Measurements from ENCODE around the gene MAD1L1.

The MAD1L1 gene

GRCh38 chr7:1918063-1918645, 314.6 kb downstream of the MAD1L1 start:
- DNase-seq (ENCODE audit: low read depth in 1 of 2, low spot score in 1 of 2), result no peak

DNA sequence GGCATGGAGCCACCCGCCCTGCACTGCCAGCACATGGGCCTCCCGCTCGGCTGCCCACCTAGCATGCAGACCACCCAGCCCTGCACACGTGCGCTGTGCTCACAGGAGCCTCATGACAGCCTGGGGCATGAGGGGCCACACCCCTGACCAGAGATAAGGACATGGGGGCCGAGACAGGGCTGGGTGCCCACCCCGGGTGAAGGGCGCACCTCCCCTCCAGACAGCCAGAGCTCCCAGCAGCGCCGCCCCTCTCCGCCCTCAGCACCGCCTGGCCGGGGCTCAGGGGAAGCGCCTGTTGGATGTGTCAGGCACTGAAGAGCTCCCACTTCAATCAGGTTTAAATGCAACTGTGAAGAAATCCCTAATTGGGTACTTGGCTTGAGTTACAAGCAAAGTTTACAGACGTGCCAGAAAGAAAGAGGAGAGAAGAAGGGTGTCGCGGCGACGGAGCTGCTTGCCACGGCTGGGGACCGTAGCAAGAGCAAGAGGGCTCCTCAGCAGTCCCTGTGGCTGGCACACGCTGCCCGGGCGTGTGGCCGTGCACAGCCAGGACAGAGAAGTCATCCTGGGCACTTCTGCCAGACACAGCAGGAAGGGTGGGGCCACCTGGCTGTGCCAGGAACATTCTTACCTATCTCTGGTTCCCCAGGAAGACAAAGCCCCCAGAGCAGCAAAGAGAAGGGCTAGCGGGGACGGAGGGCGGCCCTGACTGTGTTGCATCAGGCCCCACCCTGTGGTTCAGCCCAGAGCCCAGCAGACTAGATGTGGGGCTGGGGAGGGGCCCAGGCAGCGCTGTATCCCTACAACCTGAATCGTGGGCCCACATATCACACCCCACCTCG, 315.3 kb downstream of the MAD1L1 start:
- no peak for DNase-seq (ENCODE audit: low read depth in 1 of 2, low spot score in 1 of 2)

- no peak for DNase-seq (ENCODE audit: low read depth in 1 of 2, low spot score in 1 of 2)
These were observed 316.2 kb downstream of the MAD1L1 start for GRCh38 chr7:1916601-1916970.

- no peak for DNase-seq (ENCODE audit: low read depth in 1 of 2, low spot score in 1 of 2)
These were observed 316.7 kb downstream of the MAD1L1 start for GRCh38 chr7:1915956-1916600.

DNA sequence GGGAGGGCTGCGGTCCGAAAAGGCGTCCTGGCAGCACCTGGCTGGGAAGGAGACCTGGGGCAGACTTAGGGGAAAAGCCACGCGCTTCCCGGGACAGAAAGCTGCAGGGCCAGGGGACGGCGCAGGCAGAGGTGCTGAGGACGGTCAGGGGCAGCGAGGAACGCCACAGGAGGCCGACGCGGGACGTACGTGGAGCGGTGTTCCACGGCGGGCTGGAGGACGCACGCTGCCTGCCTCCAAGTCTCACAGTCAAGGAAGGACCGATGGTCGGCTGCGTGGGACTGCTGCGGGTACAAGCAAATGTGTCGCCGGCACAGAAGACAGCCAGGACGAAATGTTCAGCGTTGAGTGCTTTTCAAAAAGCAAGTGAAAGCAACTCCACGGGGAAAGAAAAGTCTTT, 317.4 kb downstream of the MAD1L1 start:
- no peak for DNase-seq (ENCODE audit: low read depth in 1 of 2, low spot score in 1 of 2)

- no peak for DNase-seq (ENCODE audit: low read depth in 1 of 2, low spot score in 1 of 2)
These were observed 318.0 kb downstream of the MAD1L1 start for GRCh38 chr7:1914743-1915142.

DNA sequence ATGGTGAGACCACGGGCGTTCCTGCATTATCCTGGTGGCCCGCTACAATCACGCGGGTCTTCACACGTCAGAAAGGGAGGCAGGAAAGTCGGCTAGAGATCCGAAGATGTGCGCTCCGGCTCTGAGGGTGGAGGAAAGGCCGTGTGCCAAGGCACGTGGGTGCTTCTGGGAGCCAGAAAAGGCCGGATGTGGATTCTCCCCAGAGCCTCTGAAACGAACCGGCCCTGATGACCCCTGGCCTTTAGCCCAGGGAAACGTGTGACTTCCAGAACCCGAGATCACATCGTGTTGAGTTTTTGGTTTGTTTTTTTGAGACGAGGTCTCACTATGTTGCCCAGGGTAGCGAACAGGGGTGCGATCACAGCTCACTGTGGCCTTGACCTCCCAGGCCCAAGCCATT, 318.4 kb downstream of the MAD1L1 start:
- DNase-seq (ENCODE audit: low read depth in 1 of 2, low spot score in 1 of 2), result no peak

- no peak for DNase-seq (ENCODE audit: low read depth in 1 of 2, low spot score in 1 of 2)
These were observed 319.1 kb downstream of the MAD1L1 start for GRCh38 chr7:1913466-1914282.

- no peak for DNase-seq (ENCODE audit: low read depth in 1 of 2, low spot score in 1 of 2)
These were observed 319.9 kb downstream of the MAD1L1 start for GRCh38 chr7:1912593-1913465.

- DNase-seq (ENCODE audit: low read depth in 1 of 2, low spot score in 1 of 2), result no peak
These were observed 321.2 kb downstream of the MAD1L1 start for GRCh38 chr7:1911571-1911970.

- DNase-seq (ENCODE audit: low read depth in 1 of 2, low spot score in 1 of 2), result no peak
These were observed 321.9 kb downstream of the MAD1L1 start for GRCh38 chr7:1910827-1911226.

- DNase-seq (ENCODE audit: low read depth in 1 of 2, low spot score in 1 of 2), result no peak
These were observed 322.6 kb downstream of the MAD1L1 start for GRCh38 chr7:1910081-1910685.

DNA sequence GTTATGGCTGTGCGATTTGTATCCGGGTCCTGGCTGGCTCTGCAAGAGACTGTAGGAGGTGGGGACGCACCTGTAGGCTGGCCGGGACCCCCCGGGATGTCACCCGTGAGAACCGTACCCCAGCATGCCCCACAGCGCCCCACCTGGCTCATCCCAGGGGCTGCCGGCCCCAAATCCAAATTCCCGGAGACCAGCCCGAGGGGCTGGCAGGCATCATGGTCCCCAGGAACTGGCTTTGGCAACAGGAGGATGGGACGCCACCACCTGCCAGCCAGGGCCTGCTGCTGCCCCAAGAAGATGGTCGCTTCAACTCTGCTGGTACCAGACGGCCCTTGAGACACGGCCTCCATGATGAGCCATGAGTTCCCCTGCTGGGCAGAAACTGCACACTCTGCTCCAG, 323.3 kb downstream of the MAD1L1 start:
- DNase-seq (ENCODE audit: low read depth in 1 of 2, low spot score in 1 of 2), result no peak

- no peak for DNase-seq (ENCODE audit: low read depth in 1 of 2, low spot score in 1 of 2)
These were observed 323.8 kb downstream of the MAD1L1 start for GRCh38 chr7:1908823-1909420.

GRCh38 chr7:1907751-1908365, 324.9 kb downstream of the MAD1L1 start:
- DNase-seq (ENCODE audit: low read depth in 1 of 2, low spot score in 1 of 2), result no peak

DNA sequence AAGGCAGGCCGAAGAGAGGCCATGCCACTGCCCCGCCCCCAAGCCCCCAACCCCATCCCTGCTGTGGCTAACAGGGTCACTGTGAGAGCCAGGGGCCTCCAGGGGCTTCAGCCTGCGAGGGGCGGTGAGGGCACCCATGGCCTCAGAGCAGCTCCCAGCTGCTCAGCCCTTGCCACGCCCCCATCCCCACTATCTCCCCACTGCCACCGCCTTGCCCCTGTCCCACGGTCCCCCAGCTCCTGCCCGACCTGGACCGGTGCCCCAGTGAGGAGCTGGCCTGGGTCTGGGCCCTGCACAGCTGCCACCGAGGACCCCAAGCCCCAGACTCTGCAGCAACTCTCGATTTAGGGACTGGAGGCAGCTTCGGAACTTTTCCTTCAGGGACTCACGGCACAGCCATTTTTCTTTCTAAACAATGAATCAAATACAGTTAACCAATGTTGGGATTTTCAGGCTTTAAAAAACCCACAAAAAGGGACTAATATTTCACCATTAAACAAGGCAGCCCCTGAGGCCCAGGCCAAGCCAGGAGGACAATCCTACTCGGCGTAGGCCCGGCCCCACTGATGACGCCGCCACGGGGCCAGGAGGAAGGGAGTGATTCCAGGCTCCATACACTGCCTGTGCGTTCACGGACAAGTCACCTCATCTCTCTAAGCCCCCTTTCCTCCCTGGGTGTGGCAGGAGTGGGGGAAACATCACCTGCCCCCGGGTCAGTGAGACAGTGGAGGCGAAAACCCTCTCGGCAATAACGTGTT, 325.6 kb downstream of the MAD1L1 start:
- DNase-seq (ENCODE audit: low read depth in 1 of 2, low spot score in 1 of 2), result no peak

DNA sequence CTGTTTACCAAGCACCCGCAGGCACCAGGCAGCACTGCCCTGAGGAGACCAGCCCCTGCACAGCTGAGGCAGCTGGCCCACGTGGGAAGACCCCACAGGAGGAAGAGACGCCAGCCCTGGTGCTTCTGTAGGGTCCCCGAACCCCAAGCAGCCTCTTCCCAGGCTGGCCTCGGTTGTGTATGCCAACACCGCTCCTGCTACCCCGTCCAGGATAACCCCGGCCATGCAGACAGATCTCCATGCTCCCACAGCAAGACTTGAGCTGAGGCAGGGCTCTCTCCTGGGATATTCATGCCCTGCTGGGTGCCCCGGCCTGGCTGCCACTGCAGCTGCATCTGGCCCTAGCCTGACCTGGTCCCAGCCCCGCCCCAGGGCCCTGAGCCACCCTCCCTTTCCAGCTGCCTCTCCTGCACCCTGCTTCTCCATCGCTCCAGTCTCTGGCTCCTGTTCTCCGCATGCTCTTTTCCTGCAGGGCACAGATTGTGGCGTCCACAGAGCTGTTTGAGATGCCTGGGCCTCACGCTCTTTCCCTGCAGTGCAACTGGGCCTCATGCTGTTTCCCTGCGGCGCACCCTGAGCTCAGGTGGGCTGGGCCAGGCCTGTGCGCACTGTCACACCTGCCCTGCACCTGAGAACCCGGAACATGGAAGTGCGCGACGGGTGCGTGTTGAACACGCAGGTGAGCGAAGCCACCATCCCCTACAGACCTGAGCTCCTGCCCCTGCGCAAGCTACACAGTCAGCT, 326.5 kb downstream of the MAD1L1 start:
- DNase-seq (ENCODE audit: low read depth in 1 of 2, low spot score in 1 of 2), result no peak
